ENCODE data around the gene RASSF3. TPM values are rescaled to one million over a fixed set of nuclear protein-coding genes. Genes with fewer than 3 reads are reported as not detected.

Gene RASSF3
- total and polyA plus RNA-seq, 2 of the 13 experiments (the other 11 are each of a cell fraction or from before 2014, with no cell fraction given), result 15.5 to 16.0 TPM

DNA sequence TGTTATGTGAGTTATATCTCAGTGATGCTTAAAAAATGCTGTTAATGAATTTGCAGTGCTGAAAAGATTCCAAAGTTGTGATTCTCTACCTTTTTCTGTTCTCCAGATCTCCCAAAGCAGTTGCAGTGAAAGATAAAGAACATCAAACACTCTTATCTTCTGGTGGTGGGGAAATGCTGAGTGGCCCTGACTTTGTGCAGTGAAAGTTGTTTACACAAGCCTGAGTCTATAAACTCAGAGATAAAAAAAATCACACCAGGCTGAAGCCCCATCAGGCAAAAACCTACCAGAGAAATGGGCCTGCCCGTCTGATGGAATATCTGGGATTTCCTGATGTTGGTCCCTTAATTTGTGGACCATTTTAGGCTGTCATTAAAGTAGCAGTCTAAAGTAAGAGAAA is 46.1 kb downstream of the RASSF3 start:
- BruUV-seq (replicated peaks), result no TSS peak
- DNase-seq (ENCODE audit: low spot score) (peak; percentile 90), ATAC-seq (peak; percentile 92), FAIRE-seq (peak; percentile 95)
- Histone ChIP-seq H3K27ac (ENCODE audit: extremely low read length, insufficient read depth, low read length) (peak overlapping the region; percentile 14), H3K27me3 (ENCODE audit: control insufficient read depth in 1 of 2, insufficient read depth in 2 of 2, low read length in 2 of 2) (no peaks in the 10 kb centered on the region), H3K9ac (ENCODE audit: insufficient read depth, low read depth, low read length) (no peak overlapping the region), H4K20me1 (ENCODE audit: insufficient read depth, low read length) (0 out of 2 replicates have a peak, but pooled peaks cover 2% of the 10 kb centered on the region), H3K36me3 (replicated peaks in 1 of 2; ENCODE audit: control insufficient read depth in 1 of 2, insufficient read depth in 2 of 2, low read length in 2 of 2) (no peaks in the 10 kb centered on the region), H3K9me3 (ENCODE audit: low read length) (no peaks in the 10 kb centered on the region), H3K79me2 (ENCODE audit: insufficient read depth, low read length) (peaks cover 31% of the 10 kb centered on the region), H3K4me2 (ENCODE audit: low read depth, low read length) (peak overlapping the region; percentile 38), H2AFZ (ENCODE audit: low read length) (no peak overlapping the region), H3K4me1 (ENCODE audit: insufficient read depth, low read length) (peaks cover 68% of the 10 kb centered on the region), H3K4me3 (replicated peaks in 1 of 3; ENCODE audit: insufficient read depth in 1 of 3, low read depth in 2 of 3, low read length in 3 of 3) (no peak overlapping the region)
- intact Hi-C loops (cut with micrococcal nuclease; ENCODE audit: unreplicated experiment), result loop anchor here (2.0 to 5.0 kb wide), 3 partner anchors 16 to 44 kb away; partner anchors contain the start of gene RASSF3
- CTCF ChIA-PET (ENCODE audit: low intra/inter-chr PET ratio, low total read pairs), result no interaction called here
- WGBS (ENCODE audit: low lambda C conversion rate), result 5% methylated on average over 1 of the region's 1 CpG
- in situ Hi-C loops (cut with HindIII; ENCODE audit: extremely low pct_ligation_motif_present, low pct_unique_long_range_greater_than_20kb), result no loop called here
- POLR2A ChIA-PET, result no interaction called here
- TF ChIP-seq NAIF1 (CRISPR knock-in tag; IDR thresholded peaks at IDR 0.05; ENCODE audit: borderline replicate concordance) (no peak), ZNF788 (CRISPR knock-in tag; IDR thresholded peaks at IDR 0.05; ENCODE audit: borderline replicate concordance) (no peak), GATA4 (IDR thresholded peaks at IDR 0.05; ENCODE audit: borderline replicate concordance, low read depth) (peak; percentile 98), NCOA2 (CRISPR knock-in tag; IDR thresholded peaks at IDR 0.05) (peak; percentile 91), POLR2AphosphoS2 (IDR thresholded peaks at IDR 0.05; ENCODE audit: low read depth, low read length) (no peak), IKZF5 (CRISPR knock-in tag; IDR thresholded peaks at IDR 0.05) (peak; percentile 33; the same call in 1 of the 2 replicates), HDAC2 (CRISPR knock-in tag; IDR thresholded peaks at IDR 0.05) (peak; percentile 78), BORCS8-MEF2B (CRISPR knock-in tag; IDR thresholded peaks at IDR 0.05) (no peak), ZNF576 (CRISPR knock-in tag; IDR thresholded peaks at IDR 0.05) (no peak), ZNF205 (CRISPR knock-in tag; IDR thresholded peaks at IDR 0.05) (no peak), ZBTB38 (CRISPR knock-in tag; IDR thresholded peaks at IDR 0.05) (no peak), GFI1 (CRISPR knock-in tag; IDR thresholded peaks at IDR 0.05; ENCODE audit: borderline replicate concordance) (peak; percentile 91), ZNF687 (CRISPR knock-in tag; IDR thresholded peaks at IDR 0.05) (no peak), ZNF672 (CRISPR knock-in tag; IDR thresholded peaks at IDR 0.05) (no peak), ONECUT2 (CRISPR knock-in tag; IDR thresholded peaks at IDR 0.05) (no peak), ZFP36L1 (CRISPR knock-in tag; IDR thresholded peaks at IDR 0.05) (no peak), ZNF614 (CRISPR knock-in tag; IDR thresholded peaks at IDR 0.05; ENCODE audit: borderline replicate concordance) (peak; percentile 50; the same call in 1 of the 2 replicates), CCAR2 (optimal IDR thresholded peaks at IDR 0.05; ENCODE audit: low read depth, low read length) (no peak)
- TF ChIP-seq, protein P1, sequence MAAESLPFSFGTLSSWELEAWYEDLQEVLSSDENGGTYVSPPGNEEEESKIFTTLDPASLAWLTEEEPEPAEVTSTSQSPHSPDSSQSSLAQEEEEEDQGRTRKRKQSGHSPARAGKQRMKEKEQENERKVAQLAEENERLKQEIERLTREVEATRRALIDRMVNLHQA (CRISPR knock-in tag; IDR thresholded peaks at IDR 0.05), result no peak

All from HepG2 (cell line).